ENCODE measurements around the gene ALKAL2.

- TF ChIP-seq TAF1 (IDR thresholded peaks at IDR 0.05; ENCODE audit: low read depth) (no peak), MAX (IDR thresholded peaks at IDR 0.05) (no peak), USF1 (IDR thresholded peaks at IDR 0.05) (no peak), CREB1 (IDR thresholded peaks at IDR 0.05; ENCODE audit: low read depth) (no peak), FOXM1 (IDR thresholded peaks at IDR 0.05; ENCODE audit: borderline replicate concordance, low read depth) (no peak)
Measured at GRCh38 chr2:253202-253638, 34.7 kb downstream of the ALKAL2 start.

Measured in Ishikawa (cell line).